OCI-LY3 (cell line): ENCODE results near the gene PSMA8.

Source experiments
- H2AFZ ChIP-seq: fragments of 200-600, 300-600 bp; shearing (Covaris generic); 2 replicates; pipeline ENCODE4 v1.6.0; 2014; ENCODE audit warnings: antibody characterized with exemption, low read depth, low read length
- H3K27ac ChIP-seq: fragments of 200-600, 300-600 bp; sonication (generic); 2 replicates; pipeline ENCODE4 v1.5.1; 2014; ENCODE audit warnings: mild to moderate bottlenecking, low read length, moderate library complexity, mixed read lengths
- H3K27me3 ChIP-seq: fragments of 200-600, 300-600 bp; sonication (generic); 2 replicates; pipeline ENCODE4 v1.6.1; 2014; ENCODE audit warnings: low read depth, low read length, mixed read lengths
- H3K36me3 ChIP-seq: fragments of 200-600, 300-600 bp; sonication (generic); replicated peaks from 2 replicates; pipeline ENCODE3; 2014; ENCODE audit warnings: low read depth, low read length, mixed read lengths
- H3K4me1 ChIP-seq: fragments of 300-600, 200-600 bp; sonication (generic); 2 replicates; pipeline ENCODE4 v1.6.1; 2014; ENCODE audit warnings: low read length, mixed read lengths
- H3K4me2 ChIP-seq: fragments of 200-600, 300-600 bp; sonication (generic); 2 replicates; pipeline ENCODE4 v1.6.1; 2014; ENCODE audit warnings: low read length, mixed read lengths
- H3K4me3 ChIP-seq: fragments of 300-600, 200-600 bp; sonication (generic); 2 replicates; pipeline ENCODE4 v1.5.1; 2014; ENCODE audit warnings: antibody characterized with exemption, mild to moderate bottlenecking, low read length, moderate library complexity
- H3K79me2 ChIP-seq: fragments of 300-600, 200-600 bp; shearing (Covaris generic); 2 replicates; pipeline ENCODE4 v1.6.1; 2014; ENCODE audit warnings: mild to moderate bottlenecking, low read length, mixed read lengths
- H3K9ac ChIP-seq: fragments of 300-600, 200-600 bp; shearing (Covaris generic); 2 replicates; pipeline ENCODE4 v1.6.0; 2014; ENCODE audit warnings: mild to moderate bottlenecking, low read length, moderate library complexity
- H3K9me3 ChIP-seq: fragments of 200-600, 300-600 bp; shearing (Covaris generic); 2 replicates; pipeline ENCODE4 v1.6.1; 2014; ENCODE audit warnings: low read length, mixed read lengths; ENCODE audit not compliant: insufficient read depth
- H4K20me1 ChIP-seq: fragments of 200-600, 300-600 bp; sonication (generic); 2 replicates; pipeline ENCODE4 v1.6.1; 2016; ENCODE audit warnings: low read length, mixed read lengths; ENCODE audit not compliant: insufficient read depth
- CTCF ChIP-seq: fragments of 200-600, 300-600 bp; sonication (generic); IDR thresholded peaks from 2 replicates; pipeline ENCODE4 v1.5.1; 2014; ENCODE audit warnings: antibody characterized with exemption, low read length, low read depth
- EZH2phosphoT487 ChIP-seq: fragments of 200-600 bp; shearing (Covaris generic); IDR thresholded peaks from 2 replicates; pipeline ENCODE4 v1.6.1; 2018; ENCODE audit warnings: antibody characterized with exemption, mixed run types, low read depth

The PSMA8 gene

GRCh38 chr18:26133652-26134051, at the start of gene PSMA8:
TSS of gene PSMA8 (plus strand) at chr18:26133869. CDS start at chr18:26133966, 97 bp downstream.
- H3K4me2 ChIP-seq: no peak within 1 kb of the TSS
- no peak within 1 kb of the TSS for H2AFZ ChIP-seq
- no peaks in the 10 kb centered on the region for H3K9me3 ChIP-seq
- TF ChIP-seq CTCF: no peak
- TF ChIP-seq EZH2phosphoT487: no peak
- no peaks in the 10 kb centered on the region for H3K79me2 ChIP-seq
- no peaks in the 10 kb centered on the region for H3K4me1 ChIP-seq
- H3K4me3 ChIP-seq: no peak within 1 kb of the TSS
- no peak within 1 kb of the TSS for H3K9ac ChIP-seq
- H3K27ac ChIP-seq: no peak within 1 kb of the TSS
- H3K36me3 ChIP-seq: no peaks in the 10 kb centered on the region
- H3K27me3 ChIP-seq: no peaks in the 10 kb centered on the region
- H4K20me1 ChIP-seq: no peaks in the 10 kb centered on the region

GRCh38 chr18:26085056-26085455, 48.6 kb upstream of the PSMA8 start:
- no peaks in the 10 kb centered on the region for H3K9me3 ChIP-seq
- no peak overlapping the region for H3K4me3 ChIP-seq
- H3K4me2 ChIP-seq: no peak overlapping the region
- H4K20me1 ChIP-seq: peaks cover 47% of the 10 kb centered on the region
- no peak for TF ChIP-seq EZH2phosphoT487
- no peak for TF ChIP-seq CTCF
- no peak overlapping the region for H3K9ac ChIP-seq
- no peak overlapping the region for H2AFZ ChIP-seq
- H3K27ac ChIP-seq: no peak overlapping the region
- H3K36me3 ChIP-seq: peaks cover 58% of the 10 kb centered on the region
- H3K27me3 ChIP-seq: no peaks in the 10 kb centered on the region
- peaks cover 28% of the 10 kb centered on the region for H3K4me1 ChIP-seq
- peaks cover 79% of the 10 kb centered on the region for H3K79me2 ChIP-seq

- no peak for TF ChIP-seq CTCF
- TF ChIP-seq EZH2phosphoT487: no peak
- Histone ChIP-seq H3K79me2 (peaks cover 71% of the 10 kb centered on the region), H4K20me1 (peaks cover 47% of the 10 kb centered on the region), H3K36me3 (peaks cover 47% of the 10 kb centered on the region), H3K27ac (no peak overlapping the region), H2AFZ (no peak overlapping the region), H3K4me1 (peaks cover 31% of the 10 kb centered on the region), H3K4me2 (peak overlapping the region; percentile 58), H3K9me3 (no peaks in the 10 kb centered on the region), H3K27me3 (no peaks in the 10 kb centered on the region), H3K4me3 (peak overlapping the region; percentile 30), H3K9ac (no peak overlapping the region)
Measured at GRCh38 chr18:26086959-26087358, 46.7 kb upstream of the PSMA8 start.

GRCh38 chr18:26088487-26088886, 45.2 kb upstream of the PSMA8 start:
- Histone ChIP-seq H3K9me3 (no peaks in the 10 kb centered on the region), H3K79me2 (peaks cover 61% of the 10 kb centered on the region), H3K4me3 (peak overlapping the region; percentile 97), H3K36me3 (peaks cover 31% of the 10 kb centered on the region), H3K27me3 (no peaks in the 10 kb centered on the region), H3K9ac (0 out of 2 replicates have a peak overlapping the region, but pooled peaks have one; percentile 2), H4K20me1 (peaks cover 47% of the 10 kb centered on the region), H3K4me1 (peaks cover 31% of the 10 kb centered on the region), H3K27ac (no peak overlapping the region), H3K4me2 (peak overlapping the region; percentile 98), H2AFZ (no peak overlapping the region)
- TF ChIP-seq CTCF (no peak), EZH2phosphoT487 (no peak)
